NCI-H146 treated with DMSO at 0.1 percent for 48 hours (cell line): Measurements from ENCODE around the gene CCDC12.

Source experiments
- DNase-seq: peaks from one replicate; lab custom pipeline; 2025; ENCODE audit not compliant: unreplicated experiment; lab: John Stamatoyannopoulos, UW

The CCDC12 gene

GRCh38 chr3:46942076-46942475, 34.5 kb downstream of the CCDC12 start:
- DNase-seq, result no peak

DNA sequence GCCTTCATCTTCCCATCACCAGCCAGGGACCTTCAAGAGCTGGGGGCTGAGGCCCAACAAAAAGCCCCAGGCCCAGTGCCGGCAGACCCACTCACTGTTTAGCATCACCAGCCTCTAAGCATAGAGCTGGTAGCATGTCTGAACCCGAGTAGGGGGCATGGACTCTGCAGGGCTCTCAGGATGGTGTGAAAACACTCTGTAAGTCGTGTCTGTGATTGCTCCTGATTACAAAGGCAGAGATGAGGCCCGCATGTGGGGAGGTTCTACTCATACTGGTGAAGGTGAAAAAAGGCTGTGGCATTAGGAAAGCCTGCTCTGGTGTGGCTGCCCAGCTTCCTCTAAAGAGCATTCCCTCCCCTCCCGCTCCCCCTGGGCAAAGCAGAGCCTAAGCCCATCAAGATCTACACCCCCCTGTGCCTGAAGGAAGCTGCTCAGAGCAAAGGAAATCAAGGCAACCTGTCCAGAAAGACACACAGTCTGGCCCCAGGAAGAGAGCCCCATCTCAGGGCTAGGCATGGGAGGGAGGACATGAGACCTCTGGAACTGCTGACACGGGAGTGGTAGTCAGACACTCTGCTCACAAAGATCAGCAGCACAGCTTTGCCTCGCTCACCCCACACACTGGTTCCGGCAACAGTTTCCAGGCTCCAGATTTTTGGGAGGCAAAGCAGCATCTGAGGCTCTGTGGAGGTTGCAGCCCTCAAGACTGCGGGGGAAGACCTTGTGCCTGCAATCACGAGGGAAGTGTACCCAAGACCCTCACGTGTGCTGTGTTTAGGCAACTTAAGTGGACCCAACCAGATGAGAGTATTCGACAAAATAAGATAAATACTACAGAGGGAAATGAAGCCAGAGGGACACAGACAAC, 36.7 kb downstream of the CCDC12 start:
- DNase-seq, result no peak

DNA sequence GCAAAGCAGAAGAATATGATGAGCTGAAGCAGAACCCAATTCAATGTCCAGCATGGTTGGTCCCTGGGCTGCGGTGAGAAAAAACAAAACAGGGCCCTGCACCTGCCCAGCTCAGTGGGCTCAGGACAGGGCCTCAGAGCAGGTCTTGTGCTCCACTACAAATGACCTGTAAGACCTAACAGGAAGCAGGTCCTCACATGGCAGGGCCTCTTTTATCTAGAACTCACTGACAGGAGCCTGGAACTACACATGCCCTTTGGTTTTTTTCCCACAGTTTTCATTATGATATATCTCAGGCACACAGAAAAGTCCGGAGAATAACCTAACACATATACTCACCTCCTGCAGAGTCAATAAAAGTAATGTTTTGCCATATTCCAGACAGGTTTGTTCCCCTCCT, 38.4 kb downstream of the CCDC12 start:
- no peak for DNase-seq

DNA sequence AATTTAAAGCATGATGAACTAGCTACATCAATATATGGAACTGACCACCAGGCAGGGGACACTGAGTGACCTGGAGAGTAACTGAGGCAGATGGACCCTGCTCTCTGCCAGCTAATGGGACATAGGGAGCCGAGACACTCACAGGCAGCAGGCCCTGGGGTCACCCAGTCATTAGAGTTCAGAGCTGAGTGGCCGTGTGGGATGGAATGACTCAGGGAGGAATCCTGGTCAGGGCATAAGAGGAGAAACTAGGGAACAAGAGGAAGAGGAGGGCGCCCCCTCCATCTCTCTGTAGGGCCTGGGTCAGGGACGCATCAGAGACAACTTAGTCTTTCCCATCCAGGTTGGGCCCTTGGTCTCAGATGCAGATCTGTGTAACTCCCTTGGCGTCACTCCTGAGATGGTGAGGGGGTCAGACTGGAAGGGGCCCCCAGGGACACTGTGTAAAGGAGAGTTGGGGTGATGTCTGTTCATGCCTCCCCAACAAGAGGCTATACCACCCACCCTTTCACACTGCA, 39.8 kb downstream of the CCDC12 start:
- no peak for DNase-seq

DNA sequence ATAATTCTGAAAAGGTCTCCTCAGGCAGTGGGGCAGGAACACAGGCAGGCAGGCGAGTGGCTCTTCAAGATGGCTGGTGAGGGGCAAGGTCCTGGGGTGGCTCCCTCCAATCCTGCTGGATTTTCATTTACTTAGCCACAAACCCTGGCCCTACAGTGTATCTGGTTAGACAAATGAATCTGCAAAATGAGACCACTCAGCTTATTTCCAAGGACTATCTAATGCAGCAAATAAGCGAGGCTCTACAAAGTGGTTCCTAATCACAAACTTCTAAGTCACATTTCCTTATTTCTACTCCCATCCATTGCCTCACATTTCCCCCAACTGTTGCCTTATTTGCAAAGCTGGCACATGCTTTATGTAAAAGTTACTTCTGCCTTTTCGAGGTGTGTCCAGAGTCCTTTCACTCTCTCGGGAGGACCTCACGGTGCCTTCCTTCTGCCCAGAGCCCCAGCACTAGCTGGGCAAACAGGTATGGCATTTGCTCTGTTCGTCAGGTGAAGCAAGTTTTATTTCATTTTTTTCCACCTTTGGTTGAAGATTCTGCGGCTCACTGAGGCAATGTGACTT, 40.5 kb downstream of the CCDC12 start:
- DNase-seq, result no peak

GRCh38 chr3:46935168-46935858, 41.2 kb downstream of the CCDC12 start:
- no peak for DNase-seq

GRCh38 chr3:46934498-46935167, 41.9 kb downstream of the CCDC12 start:
- no peak for DNase-seq

DNA sequence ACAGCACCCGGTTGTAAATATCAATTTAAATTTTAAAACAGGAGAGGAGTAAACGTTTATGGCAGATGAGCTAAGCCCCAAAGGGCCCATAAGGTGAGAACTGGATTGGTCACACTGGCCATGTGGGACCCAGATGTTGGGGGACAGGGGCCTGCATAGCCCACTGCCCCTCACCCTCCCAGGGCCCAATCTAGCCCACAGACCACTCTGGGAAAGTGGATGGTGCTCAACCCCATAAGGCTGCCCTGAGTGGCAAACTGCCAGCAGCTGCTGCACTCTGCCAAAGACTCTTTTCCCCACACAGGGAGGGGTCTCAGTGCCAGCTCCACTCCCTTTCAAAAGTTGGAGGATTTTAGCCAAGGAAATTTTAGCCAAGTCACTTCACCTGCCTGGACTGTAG, 42.5 kb downstream of the CCDC12 start:
- no peak for DNase-seq

GRCh38 chr3:46933261-46933660, 43.3 kb downstream of the CCDC12 start:
- no peak for DNase-seq

DNA sequence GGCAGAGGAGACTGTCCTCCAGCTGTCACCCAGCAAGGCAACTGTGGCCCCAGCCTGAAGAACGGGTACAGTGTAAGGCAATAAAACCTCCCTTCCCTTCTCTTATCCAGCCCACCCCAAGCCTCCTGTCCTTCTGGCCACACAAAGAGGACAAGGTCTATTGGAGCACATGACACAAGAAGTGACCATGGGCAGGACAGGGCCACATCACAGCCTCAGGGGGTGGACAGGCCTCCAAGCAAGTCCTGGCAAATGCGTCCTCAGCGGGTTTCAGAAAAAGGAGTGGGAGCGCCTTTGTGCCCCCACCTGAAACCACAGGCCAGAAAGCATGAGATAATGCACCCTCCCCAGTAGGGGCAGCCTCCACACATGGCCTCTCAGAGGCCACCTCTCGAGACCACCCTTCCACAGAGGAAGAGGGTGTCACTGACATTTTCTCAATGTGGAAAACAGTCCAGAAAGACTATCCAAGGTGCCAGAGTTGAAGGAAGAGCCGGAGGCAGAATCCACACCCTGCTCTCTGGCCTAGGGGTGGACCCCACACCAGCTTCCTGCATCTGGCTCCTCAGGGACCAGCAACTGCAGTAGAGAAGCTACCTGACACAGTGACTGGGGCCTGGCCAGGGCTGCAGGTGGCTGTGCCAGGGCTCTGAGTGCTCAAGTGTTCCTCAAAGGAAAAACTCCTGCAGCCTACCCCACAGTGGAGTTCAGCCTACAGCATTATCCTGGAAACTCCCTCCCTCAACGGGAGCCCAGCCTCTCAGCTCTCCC, 43.9 kb downstream of the CCDC12 start:
- DNase-seq, result no peak

GRCh38 chr3:46931631-46932331, 44.8 kb downstream of the CCDC12 start:
- no peak for DNase-seq

DNA sequence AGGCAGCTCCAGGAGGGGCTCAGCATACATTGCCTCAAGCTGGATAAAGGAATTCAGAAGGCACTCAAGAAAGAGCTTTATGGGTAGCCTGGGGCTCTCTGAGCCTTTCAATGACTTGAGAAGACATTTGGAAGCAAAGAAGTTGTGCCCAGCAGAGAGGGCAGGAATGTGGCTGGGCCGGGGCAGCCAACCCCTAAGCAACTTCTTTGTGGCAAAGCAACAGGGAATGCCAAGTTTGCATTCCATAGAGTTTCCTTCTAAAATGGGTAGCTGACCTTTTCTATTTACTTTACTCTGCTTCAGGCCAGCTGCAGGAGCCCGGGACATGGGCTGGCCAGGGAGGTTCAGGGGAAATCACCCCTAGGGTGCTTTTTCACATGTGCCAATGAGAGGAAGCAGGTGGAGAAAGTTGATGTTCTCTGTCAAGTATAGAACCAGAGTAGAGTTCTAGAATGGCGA, 45.6 kb downstream of the CCDC12 start:
- DNase-seq, result no peak

DNA sequence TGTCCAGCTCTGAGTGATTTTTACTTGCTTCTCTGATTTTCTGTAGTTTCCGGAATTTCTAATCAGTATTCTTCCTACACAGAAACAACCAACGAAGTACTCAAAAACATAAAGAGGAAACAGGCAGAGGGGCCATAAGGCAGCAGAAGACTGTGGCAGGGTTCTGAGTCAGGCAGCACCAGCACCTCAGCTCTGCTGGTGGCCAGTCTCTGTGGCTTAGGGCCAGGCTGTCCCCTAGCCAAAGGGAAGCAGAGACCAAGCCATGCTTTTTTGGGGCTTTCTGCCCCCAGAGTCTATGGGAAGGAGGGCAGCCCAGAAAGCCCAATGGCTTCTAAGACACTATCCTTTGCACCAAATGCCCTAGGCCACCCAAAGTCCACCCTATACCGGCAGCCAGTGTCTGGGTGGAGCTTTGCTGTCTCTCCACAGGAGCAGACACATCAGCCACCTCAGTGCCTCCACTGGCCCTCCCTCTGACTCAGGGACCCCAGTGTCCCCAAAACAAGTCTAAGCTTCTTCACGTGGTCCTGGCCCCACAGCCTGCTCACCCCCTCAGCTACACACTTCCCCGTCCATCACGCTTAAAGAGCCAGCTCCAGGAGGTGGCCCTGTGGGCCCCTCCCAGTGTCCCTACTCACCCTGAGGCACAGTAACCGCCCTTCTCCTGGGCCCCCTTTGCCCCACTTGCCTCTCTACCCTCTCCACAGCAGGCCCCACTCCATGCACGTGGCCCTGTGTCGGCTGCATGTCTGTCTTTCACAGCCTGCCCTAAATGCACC, 46.2 kb downstream of the CCDC12 start:
- no peak for DNase-seq

DNA sequence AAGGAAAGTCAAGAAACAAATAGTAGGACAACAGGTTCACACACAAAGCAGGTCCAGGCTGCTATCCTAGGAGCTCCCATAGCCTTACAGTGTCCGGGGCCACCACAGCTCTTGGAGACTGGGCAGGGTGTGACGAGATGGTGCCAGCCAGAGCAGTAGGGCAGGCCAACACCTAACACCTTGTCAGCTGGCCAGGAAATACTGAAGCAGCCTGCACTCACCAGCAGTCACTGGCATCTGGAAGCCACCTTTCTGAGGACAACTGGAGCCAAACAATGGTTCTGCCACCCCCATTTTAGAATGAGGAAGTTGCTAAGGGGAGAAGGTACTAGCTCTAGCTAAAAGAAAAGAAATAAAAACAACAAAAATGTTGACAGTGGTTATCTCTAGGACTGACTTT, 47.2 kb downstream of the CCDC12 start:
- DNase-seq, result no peak

DNA sequence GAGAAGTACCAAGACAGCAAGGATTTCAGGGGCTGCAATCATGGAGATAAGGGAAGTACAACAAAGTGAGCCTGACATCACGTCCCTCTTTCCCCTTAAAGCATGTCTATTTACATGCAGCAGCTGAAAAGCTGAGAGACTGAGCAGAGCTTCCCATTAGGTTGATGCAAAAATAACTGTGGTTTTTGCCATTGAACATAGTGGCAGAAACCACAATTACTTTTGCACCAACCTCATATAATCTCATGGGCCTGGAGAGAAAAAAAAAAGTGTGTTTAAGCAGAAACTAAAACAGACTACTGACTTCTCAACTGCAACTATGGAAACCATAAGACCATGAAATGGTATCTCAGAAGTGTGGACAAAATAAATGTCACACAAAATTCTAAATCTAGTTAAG, 48.3 kb downstream of the CCDC12 start:
- DNase-seq, result no peak

- no peak for DNase-seq
These were observed 48.8 kb downstream of the CCDC12 start for GRCh38 chr3:46927718-46928073.

DNA sequence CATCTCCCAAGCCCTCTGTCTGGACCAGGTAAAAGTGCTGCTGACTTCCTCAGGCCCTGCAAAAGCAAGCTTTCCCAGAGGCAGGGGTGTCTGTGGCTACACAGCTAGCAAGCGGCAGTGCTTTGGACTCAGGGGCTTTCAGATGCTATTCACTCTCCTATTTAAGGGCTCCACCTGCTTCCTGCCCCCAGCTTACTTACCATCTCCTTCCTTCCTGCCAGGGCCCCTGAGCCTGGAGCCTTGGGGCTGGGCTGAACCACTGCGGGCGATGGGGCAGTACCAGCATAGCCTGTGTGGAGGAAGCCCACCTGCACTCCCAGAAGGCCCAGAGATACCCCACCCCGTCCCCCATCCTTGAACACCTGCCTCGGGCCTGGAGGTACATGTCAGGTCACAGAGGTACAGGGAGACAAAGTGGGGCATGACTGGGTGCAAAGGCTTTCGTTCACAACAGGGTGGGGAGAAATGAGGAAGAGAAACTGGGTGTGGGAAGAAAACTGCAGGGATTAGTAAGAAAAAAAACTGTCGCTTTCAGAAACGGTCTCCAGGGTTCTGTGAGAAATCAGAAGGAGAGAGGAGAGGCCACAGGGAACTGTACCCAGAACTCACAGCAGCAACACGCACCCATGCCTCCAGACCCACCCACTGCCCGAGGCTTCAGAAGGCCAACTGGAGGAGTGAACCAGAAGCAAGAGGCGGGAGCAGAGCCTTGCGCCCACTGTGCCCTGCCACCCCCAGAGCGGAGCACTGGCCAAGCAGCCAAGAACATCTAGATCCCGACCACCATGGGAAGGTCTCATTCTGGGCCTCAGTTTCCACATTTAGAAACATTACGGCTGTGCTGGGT, 49.5 kb downstream of the CCDC12 start:
- DNase-seq, result no peak

DNA sequence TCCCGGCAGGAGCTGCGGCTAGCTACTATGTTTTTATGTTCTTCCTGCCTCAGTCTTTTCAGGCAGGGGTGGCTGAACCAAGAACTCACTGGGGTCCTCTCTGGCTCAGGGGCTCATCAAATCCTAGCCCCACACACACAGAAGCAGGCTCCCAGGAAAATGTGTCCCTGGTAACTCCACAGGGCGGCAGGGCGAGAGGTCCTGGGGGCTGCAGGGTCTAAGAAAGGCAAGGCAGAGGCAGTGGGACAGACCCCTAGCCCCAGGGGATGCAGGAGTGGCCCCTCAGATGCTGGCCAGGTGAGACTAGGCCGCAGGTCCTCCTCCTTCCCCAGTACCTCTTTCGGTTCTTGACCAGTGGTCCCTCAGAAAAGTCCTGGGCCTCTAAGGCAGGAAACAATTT, 50.1 kb downstream of the CCDC12 start:
- DNase-seq, result no peak
